GM18507 (cell line): ENCODE data around the gene ICAM1.
"Not testable (repeated sequence)": the region's sequence is repeated elsewhere in the genome, so short reads cannot be mapped to it uniquely, and the experiment has no call there.

Experiments
- DNase-seq: peaks from one replicate; pipeline ENCODE4 v3.0.0; 2011; ENCODE audit warnings: low read depth; ENCODE audit not compliant: insufficient read length; ENCODE audit errors: extremely low spot score
- FAIRE-seq: peaks from 2 replicates; lab custom pipeline; 2011; peaks lifted over from hg19 to GRCh38; lab: Jason Lieb, UNC

The ICAM1 gene

GRCh38 chr19:10238172-10238783 is 32.6 kb upstream of the ICAM1 start:
- DNase-seq, result no peak
- peak; percentile 73 for FAIRE-seq

- FAIRE-seq, DNase-seq: not testable (repeated sequence)
Observed at GRCh38 chr19:10241826-10242449, 29.0 kb upstream of the ICAM1 start.

GRCh38 chr19:10243606-10244005 is 27.3 kb upstream of the ICAM1 start:
- no peak for FAIRE-seq
- no peak for DNase-seq

- DNase-seq, result no peak
- FAIRE-seq, result peak; percentile 76
Observed at GRCh38 chr19:10245189-10245939, 25.6 kb upstream of the ICAM1 start.

GRCh38 chr19:10246511-10246910 is 24.4 kb upstream of the ICAM1 start:
- DNase-seq, result no peak
- FAIRE-seq, result no peak

- FAIRE-seq, result peak; percentile 99
- DNase-seq, result no peak
Observed at GRCh38 chr19:10251792-10252694, 18.9 kb upstream of the ICAM1 start, which contains the start of gene MRPL4. TSS of gene MRPL4 (plus strand) at chr19:10252214. CDS start at chr19:10252254, 40 bp downstream.

- no peak for FAIRE-seq
Observed at GRCh38 chr19:10252707-10253106, 18.2 kb upstream of the ICAM1 start.

DNA sequence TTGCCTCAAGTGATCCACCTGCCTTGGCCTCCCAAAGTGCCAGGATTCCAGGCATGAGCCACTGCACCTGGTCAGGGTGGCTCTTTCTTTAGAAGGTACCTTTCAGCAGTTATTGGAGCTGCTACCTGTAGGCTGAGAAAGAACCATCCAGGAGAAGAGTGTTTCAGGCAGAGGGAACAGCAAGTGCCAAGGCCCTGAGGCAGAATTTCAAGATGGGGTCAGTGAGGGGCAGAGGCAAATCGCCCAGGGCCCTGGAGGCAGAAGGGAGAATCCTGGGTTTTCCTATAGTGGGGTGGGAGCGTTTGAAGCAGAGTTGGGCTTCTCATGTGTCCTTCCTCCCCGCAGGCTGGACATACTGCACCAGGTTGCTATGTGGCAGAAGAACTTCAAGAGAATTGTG is 16.7 kb upstream of the ICAM1 start:
- FAIRE-seq, result no peak
- no peak for DNase-seq

More at GRCh38 chr19:10252707-10253106, 18.2 kb upstream of the ICAM1 start:
- no peak for DNase-seq

GRCh38 chr19:10255358-10255757 is 15.6 kb upstream of the ICAM1 start:
- DNase-seq (no peak), FAIRE-seq (no peak)

DNA sequence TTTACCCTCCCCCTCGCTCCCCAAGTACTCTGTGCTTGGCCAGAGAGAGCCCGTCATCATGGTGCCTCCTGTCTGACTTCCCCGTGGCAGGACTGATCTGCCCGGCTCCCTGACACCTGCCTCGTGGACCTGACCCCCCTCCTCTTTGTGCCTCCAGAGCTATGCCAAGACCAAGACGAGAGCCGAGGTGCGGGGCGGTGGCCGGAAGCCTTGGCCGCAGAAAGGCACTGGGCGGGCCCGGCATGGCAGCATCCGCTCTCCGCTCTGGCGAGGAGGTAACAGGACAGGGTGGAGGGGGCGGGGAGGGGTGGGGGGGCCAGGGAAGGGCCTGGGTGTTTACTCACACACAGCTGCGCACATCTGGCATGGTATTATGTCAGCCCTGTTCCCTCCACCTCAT is 14.4 kb upstream of the ICAM1 start:
- DNase-seq (no peak), FAIRE-seq (no peak)

DNA sequence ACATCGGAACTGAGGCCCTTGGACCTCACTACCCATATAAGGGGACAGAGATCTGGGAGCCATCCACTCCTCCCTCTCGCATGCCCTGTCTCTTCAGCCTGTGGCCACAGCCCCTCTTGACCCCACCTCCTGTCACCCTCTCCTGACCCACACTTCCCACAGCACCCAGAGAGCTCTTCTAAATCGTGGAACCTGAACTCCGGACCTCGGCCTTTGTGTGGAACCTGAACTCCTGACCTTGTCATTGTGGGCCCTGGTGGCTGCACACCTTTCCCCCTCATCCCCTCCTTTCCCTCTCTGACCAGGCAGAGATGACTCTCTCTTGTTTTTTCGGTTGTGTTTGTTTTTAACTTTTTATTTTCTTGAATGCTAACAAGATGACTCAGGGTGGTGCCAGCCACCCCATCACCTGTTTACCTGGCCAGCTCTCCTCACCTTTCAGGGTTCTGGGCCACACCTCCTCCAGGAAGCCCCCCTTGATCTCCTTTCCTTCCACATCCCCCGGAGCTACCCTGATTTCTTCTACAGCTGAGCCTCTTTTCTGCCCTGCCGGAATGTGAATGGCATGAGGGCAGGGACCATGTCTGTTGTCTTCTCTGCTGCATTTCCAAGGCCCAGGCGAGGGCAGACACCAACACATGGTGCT is 13.8 kb upstream of the ICAM1 start:
- DNase-seq, result no peak
- FAIRE-seq, result no peak

- no peak for DNase-seq
- FAIRE-seq, result no peak
Observed at GRCh38 chr19:10258080-10258710, 12.7 kb upstream of the ICAM1 start.

- FAIRE-seq (peak; percentile 87), DNase-seq (no peak)
Observed at GRCh38 chr19:10259162-10259905, 11.6 kb upstream of the ICAM1 start.

GRCh38 chr19:10260141-10260584 is 10.8 kb upstream of the ICAM1 start:
- DNase-seq, result no peak
- no peak for FAIRE-seq

DNA sequence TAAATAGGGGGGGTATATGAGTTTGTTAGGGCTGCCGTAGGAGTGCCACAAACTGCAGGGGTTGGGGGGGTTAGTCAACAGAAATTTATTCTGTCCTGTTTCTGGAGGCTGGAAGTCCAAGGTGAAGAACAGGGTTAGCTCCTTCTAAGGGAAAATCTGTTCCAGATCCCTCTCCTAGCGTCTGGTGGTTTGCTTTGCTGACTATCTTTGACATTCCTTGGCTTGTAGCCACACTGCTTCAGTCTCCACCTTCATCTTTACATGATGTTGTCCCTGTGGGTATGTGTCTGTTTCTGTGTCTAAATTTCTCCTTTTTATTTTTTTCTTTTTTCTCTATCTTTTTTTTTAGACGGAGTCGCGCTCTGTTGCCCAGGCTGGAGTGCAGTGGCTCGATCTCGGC is 8.1 kb upstream of the ICAM1 start:
- DNase-seq, result no peak
- FAIRE-seq, result no peak

DNA sequence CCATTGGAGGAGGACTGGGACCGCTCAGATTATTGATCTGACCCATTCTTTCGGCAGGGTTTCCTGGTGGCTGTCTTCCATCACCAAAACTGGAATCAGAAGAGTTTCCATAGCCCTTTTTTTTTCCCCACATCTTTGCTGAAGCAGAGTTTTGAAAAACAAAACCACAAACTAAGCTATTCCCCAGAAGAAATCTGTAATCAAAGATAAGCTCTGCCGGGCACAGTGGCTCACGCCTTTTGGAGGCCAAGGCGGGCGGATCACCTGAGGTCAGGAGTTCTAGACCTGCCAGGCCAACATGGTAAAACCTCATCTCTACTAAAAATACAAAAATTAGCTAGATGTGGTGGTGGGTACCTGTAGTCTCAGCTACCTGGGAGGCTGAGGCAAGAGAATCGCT is 4.2 kb upstream of the ICAM1 start:
- FAIRE-seq (no peak), DNase-seq (no peak)

DNA sequence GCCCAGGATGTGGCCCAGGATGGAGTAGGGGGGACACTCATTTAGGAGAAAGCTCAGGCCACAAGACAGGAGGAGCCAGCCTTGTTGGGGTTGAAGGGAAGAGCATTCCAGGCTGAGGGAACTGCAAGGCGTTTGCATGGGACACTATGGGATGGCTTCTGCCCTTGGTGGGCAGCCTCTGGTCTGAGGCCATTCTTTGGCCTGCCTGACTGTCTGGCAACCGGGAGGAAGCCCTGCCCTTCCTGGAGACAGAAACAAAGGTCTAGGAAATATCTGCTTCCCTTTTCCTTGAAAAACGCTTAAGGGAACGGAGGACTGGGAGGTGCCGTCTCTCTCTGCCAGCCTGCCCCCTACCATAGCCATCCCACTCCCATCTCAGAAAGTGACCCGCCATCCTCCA is 2.8 kb upstream of the ICAM1 start:
- FAIRE-seq (no peak), DNase-seq (no peak)
